ENCODE data around the gene AAK1. TPM values are rescaled to one million over a fixed set of nuclear protein-coding genes. Genes with fewer than 3 reads are reported as not detected.

Gene AAK1
- polyA plus RNA-seq, 1 donor: 11.9 TPM

- DNase-seq (ENCODE audit: low read depth): no peak
Observed at GRCh38 chr2:69538872-69539548, 104.5 kb downstream of the AAK1 start.

- no peak for DNase-seq (ENCODE audit: low read depth)
Observed at GRCh38 chr2:69538249-69538648, 105.3 kb downstream of the AAK1 start.

DNA sequence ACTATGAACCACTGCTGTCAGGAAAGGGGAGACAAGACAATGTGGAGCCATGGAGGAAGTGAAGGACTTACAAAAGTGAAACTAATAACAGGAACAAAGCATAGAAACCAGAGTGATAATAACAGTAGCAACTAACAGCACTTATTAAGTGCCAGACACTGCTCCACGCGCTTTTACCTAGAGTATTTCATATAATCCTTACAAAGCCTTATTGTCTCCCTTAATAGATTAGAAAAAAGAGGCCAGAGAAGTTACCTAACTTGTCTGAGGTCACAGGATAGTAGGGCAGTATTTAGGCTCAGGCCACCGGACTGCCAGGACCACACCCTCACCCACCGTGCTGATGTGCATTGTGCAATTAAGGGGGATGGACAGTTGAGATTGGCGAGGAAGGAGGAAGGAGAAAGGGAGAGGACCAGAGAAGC is 107.7 kb downstream of the AAK1 start:
- no peak for DNase-seq (ENCODE audit: low read depth)

GRCh38 chr2:69531186-69531585 is 112.4 kb downstream of the AAK1 start:
- no peak for DNase-seq (ENCODE audit: low read depth)

GRCh38 chr2:69529480-69529879 is 114.1 kb downstream of the AAK1 start:
- no peak for DNase-seq (ENCODE audit: low read depth)

GRCh38 chr2:69525261-69525660 is 118.3 kb downstream of the AAK1 start:
- DNase-seq (ENCODE audit: low read depth): no peak

DNA sequence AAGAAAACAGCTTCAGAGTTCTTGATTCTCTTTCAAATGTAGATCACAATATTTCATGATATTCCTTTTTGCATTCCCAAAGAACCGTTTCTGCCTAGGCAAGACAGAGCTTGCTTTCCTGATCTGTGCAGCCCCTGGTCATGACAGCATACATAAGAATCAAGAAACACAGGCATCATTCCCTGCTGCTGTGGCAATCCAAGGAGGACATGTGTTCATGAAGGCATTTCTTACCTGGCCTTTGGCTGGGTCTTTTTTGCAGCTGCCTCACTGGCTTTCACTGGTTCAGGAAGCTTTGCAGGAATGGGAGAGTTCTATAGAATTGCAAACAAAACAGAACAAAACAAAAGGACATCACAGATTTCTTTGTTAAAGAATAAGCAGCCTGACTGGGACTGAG is 118.7 kb downstream of the AAK1 start:
- DNase-seq (ENCODE audit: low read depth): no peak

DNA sequence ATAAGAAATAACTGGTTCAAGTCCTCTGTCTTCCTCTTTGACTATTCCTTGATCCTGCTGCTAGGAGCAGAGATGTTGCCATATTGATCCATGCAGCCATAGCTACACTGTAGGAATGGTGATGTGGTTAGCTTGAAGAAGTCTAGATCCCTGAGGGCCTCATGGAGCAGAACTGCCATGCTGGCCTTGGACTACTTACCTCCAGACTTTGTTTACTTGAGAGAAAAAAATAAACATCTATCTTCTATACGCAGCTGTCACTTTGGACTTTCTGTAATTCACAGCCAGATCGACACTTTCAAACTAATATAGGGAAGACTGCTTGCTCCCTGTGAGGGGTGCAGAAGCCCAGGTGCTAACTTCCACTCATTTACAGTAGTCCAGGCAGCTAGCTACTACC is 121.8 kb downstream of the AAK1 start:
- DNase-seq (ENCODE audit: low read depth): no peak

GRCh38 chr2:69518841-69519240 is 124.7 kb downstream of the AAK1 start:
- DNase-seq (ENCODE audit: low read depth): no peak

- DNase-seq (ENCODE audit: low read depth): no peak
Observed at GRCh38 chr2:69517410-69517809, 126.1 kb downstream of the AAK1 start.

- no peak for DNase-seq (ENCODE audit: low read depth)
Observed at GRCh38 chr2:69514819-69515218, 128.7 kb downstream of the AAK1 start.

GRCh38 chr2:69514406-69514805 is 129.1 kb downstream of the AAK1 start:
- DNase-seq (ENCODE audit: low read depth): no peak

GRCh38 chr2:69512446-69512845 is 131.1 kb downstream of the AAK1 start:
- no peak for DNase-seq (ENCODE audit: low read depth)

DNA sequence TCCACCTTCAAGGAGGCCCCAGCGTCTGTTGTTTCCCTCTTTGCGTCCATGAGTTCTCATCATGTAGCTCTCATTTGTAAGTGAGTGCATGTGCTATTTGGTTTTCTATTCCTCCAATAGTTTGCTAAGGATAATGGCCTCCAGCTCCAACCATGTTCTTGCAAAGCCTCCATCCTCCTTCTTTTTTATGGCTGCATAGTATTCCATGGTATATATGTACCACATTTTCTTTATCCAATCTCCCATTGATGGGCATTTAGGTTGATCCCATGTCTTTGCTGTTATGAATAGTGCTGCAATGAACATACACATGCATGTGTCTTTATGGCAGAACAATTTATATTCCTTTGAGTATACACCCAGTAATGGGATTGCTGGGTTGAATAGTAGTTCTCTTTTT is 133.3 kb downstream of the AAK1 start:
- no peak for DNase-seq (ENCODE audit: low read depth)

GRCh38 chr2:69509750-69510140 is 133.8 kb downstream of the AAK1 start:
- no peak for DNase-seq (ENCODE audit: low read depth)

GRCh38 chr2:69509011-69509749 is 134.4 kb downstream of the AAK1 start:
- DNase-seq (ENCODE audit: low read depth): peak; percentile 17

DNA sequence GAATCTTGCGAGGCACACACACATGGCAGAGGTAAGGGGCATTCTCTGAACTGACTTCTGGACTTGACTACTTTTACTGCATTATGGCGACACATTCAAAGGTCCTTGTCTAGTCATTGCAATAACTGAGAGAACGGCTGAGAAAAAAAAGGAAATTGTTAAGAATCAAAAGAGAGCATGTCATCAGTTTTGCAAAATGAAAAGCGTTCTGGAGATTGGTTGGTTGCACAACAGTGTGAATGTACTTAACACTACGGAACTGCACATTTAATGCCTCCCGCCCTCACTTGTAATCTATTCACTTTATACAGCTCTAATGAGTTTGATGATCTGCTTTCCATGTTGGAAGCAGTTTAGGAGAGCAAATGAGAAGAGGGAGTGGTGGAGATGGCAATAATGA is 137.8 kb downstream of the AAK1 start:
- no peak for DNase-seq (ENCODE audit: low read depth)

DNA sequence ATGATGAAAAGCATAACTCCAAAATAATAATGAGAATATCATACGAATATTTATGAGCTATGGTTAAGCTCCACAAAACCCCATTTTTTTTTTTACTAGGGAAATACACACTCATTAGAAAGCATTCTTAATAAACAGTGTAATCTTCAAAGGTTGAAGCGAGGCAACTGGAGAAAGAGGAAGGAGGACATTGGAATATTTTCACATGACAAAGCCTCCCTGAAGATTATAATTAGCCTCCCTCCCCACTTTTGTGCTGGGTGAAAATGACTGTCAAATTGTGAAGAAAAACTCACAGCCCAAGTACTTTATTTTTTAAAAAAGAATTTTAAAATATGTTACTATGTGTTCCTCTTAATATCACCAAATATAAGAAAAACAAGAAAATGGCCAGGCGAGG is 142.2 kb downstream of the AAK1 start:
- no peak for DNase-seq (ENCODE audit: low read depth)

DNA sequence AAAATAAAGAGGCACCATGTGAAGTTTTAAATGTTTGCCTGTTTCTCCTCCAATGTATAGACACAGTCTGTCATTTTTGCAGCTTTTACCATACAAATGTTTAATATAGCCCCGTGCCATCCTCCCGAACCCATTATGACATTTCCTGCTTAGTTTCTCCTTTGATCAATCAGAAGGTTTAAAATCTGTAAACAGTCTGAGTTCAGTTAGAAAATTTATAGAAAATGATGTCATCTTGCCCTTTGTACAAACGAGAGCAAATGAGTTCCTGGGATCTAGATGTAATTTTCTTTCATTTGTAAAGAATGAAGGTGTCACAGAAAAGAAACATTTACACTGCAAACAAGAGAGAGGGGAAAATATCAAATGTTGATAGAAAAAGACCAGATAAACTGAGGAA is 143.6 kb downstream of the AAK1 start:
- no peak for DNase-seq (ENCODE audit: low read depth)

GRCh38 chr2:69499242-69499641 is 144.3 kb downstream of the AAK1 start:
- DNase-seq (ENCODE audit: low read depth): no peak

DNA sequence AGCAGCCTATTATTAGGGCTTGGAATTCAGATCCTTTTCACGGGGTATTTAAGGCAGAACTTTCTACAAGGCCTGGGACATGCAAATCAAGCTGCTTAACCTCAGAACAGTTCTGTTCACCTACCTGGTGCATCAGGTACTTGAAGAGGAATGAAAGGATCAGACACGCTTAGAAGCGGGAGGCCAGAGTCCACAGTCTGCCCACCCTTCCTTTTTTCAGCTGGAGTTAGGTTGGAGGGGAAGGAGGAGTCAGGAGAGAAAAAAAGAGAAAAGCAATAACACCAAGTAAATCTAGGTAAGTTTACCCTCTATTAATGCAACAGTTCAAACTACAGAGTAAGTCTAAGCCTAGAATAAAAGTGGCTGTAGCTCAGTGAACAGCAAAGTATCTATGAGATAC is 147.7 kb downstream of the AAK1 start:
- no peak for DNase-seq (ENCODE audit: low read depth)

GRCh38 chr2:69495008-69495407 is 148.5 kb downstream of the AAK1 start:
- no peak for DNase-seq (ENCODE audit: low read depth)

DNA sequence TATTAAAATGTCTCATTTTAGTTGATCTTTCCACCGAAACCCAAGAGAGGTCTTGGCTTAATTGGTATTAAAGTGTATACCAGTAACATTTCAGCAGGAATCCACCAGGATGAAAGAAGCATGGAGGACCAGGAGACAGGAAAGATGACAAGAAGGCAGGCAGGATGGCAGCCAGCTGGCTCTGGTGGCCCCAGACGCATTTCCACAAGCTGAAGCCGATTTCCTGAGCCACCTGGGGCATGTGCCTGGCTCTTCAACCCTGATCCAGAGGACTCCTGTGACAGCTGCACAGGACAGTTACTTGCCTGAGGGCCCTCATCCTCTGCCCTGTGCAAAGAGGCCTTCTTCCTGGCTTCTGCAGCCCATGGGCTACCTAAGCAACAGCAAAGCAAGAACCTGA is 149.4 kb downstream of the AAK1 start:
- no peak for DNase-seq (ENCODE audit: low read depth)

DNA sequence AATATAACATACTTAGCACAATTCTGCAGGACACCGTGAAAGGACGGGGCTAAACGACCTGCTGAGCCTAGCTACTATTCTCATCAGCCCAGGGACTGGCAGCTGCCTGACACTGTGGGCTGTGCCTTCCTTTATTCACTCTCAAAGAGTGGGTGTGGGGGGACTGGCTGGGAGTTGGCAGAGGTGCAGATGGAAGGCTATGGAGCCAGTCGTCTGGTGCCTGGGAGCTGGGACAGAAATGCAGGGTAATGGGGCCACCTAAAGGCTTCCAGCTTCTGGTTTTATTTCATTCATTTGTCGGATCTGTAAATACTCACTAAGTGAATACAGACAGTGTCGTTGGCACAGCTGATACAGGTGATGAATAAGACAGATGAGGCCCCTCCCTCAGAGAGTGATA is 150.3 kb downstream of the AAK1 start:
- DNase-seq (ENCODE audit: low read depth): no peak

Data from forelimb muscle (tissue), 1 donor.